Chondrocyte (in vitro differentiated cells): ENCODE results near the gene DHTKD1. TPM values are rescaled to one million over a fixed set of nuclear protein-coding genes. Genes with fewer than 3 reads are reported as not detected.

Experiments used
- DNase-seq: peaks from one replicate; pipeline ENCODE4 v3.0.0; 2021; ENCODE audit warnings: mixed read lengths, low spot score
- H3K27ac Mint-ChIP-seq: one replicate; pipeline ENCODE4 v1.8.0; 2021; ENCODE audit warnings: mild to moderate bottlenecking, moderate library complexity, mixed read lengths; ENCODE audit not compliant: unreplicated experiment
- H3K27me3 Mint-ChIP-seq: 2 replicates; pipeline ENCODE4 v1.8.0; 2021; ENCODE audit warnings: low read depth, mixed read lengths
- H3K36me3 Mint-ChIP-seq: 2 replicates; pipeline ENCODE4 v1.8.0; 2021; ENCODE audit warnings: low read depth, mixed read lengths
- H3K4me1 Mint-ChIP-seq: 2 replicates; pipeline ENCODE4 v1.8.0; 2021; ENCODE audit warnings: low read depth, mild to moderate bottlenecking, mixed read lengths
- H3K4me3 Mint-ChIP-seq: one replicate; pipeline ENCODE4 v1.8.0; 2021; ENCODE audit warnings: mild to moderate bottlenecking, moderate library complexity, mixed read lengths; ENCODE audit not compliant: unreplicated experiment
- H3K9me3 Mint-ChIP-seq: 2 replicates; pipeline ENCODE4 v1.8.0; 2021; ENCODE audit warnings: low read depth, mixed read lengths
- CTCF ChIP-seq: fragments of 200-600 bp; sonication (generic); IDR thresholded peaks from 2 replicates; pipeline ENCODE4 v1.5.0; 2021; ENCODE audit warnings: antibody characterized with exemption, mild to moderate bottlenecking, moderate library complexity
- total RNA-seq: library from RNA; stranded (reverse); gene quantifications from 3 replicates; pipeline ENCODE4 v1.2.1, GENCODE V29; 2021

Gene DHTKD1
- total RNA-seq, 1 donor from 2014 or later = 13.7 TPM

- peak overlapping the region; percentile 87 for H3K4me3 Mint-ChIP-seq
- H3K4me1 Mint-ChIP-seq = peaks cover 21% of the 10 kb centered on the region
- H3K36me3 Mint-ChIP-seq = no peaks in the 10 kb centered on the region
- no peaks in the 10 kb centered on the region for H3K27me3 Mint-ChIP-seq
- TF ChIP-seq CTCF = no peak
- DNase-seq = no peak
- peak overlapping the region; percentile 100 for H3K27ac Mint-ChIP-seq
- H3K9me3 Mint-ChIP-seq = peaks cover 4% of the 10 kb centered on the region
Measured at GRCh38 chr10:12042409-12042796, 26.4 kb upstream of the DHTKD1 start.

GRCh38 chr10:12042797-12043651 lies 25.7 kb upstream of the DHTKD1 start, which contains the start of gene UPF2:
Gene UPF2 (minus strand): TSS chr10:12042809. CDS start chr10:12035423, 7,386 bp downstream.
- no peaks in the 10 kb centered on the region for H3K36me3 Mint-ChIP-seq

GRCh38 chr10:12045596-12045995 lies 23.2 kb upstream of the DHTKD1 start:
- Mint-ChIP-seq H3K9me3 (peaks cover 4% of the 10 kb centered on the region), H3K4me1 (peaks cover 18% of the 10 kb centered on the region), H3K27me3 (peaks cover 2% of the 10 kb centered on the region), H3K36me3 (no peaks in the 10 kb centered on the region), H3K27ac (no peak overlapping the region), H3K4me3 (no peak overlapping the region)
- DNase-seq = no peak
- TF ChIP-seq CTCF = no peak

More at GRCh38 chr10:12042797-12043651, 25.7 kb upstream of the DHTKD1 start, which contains the start of gene UPF2:
- no peak for TF ChIP-seq CTCF
- peak within 1 kb of the TSS; percentile 87 for H3K4me3 Mint-ChIP-seq
- peak; percentile 99 for DNase-seq
- H3K27ac Mint-ChIP-seq = peak within 1 kb of the TSS; percentile 100
- H3K4me1 Mint-ChIP-seq = peaks cover 21% of the 10 kb centered on the region
- peaks cover 4% of the 10 kb centered on the region for H3K9me3 Mint-ChIP-seq
- peaks cover 2% of the 10 kb centered on the region for H3K27me3 Mint-ChIP-seq

GRCh38 chr10:12048547-12048946 lies 20.2 kb upstream of the DHTKD1 start:
- H3K27me3 Mint-ChIP-seq = peaks cover 2% of the 10 kb centered on the region
- no peak overlapping the region for H3K27ac Mint-ChIP-seq
- no peaks in the 10 kb centered on the region for H3K4me1 Mint-ChIP-seq
- no peaks in the 10 kb centered on the region for H3K9me3 Mint-ChIP-seq
- no peaks in the 10 kb centered on the region for H3K36me3 Mint-ChIP-seq
- H3K4me3 Mint-ChIP-seq = no peak overlapping the region
- TF ChIP-seq CTCF = no peak
- DNase-seq = no peak

GRCh38 chr10:12050528-12050927 lies 18.2 kb upstream of the DHTKD1 start:
- no peaks in the 10 kb centered on the region for H3K4me1 Mint-ChIP-seq

More at GRCh38 chr10:12050528-12050927, 18.2 kb upstream of the DHTKD1 start:
- no peaks in the 10 kb centered on the region for H3K9me3 Mint-ChIP-seq
- H3K36me3 Mint-ChIP-seq = no peaks in the 10 kb centered on the region
- no peak overlapping the region for H3K27ac Mint-ChIP-seq
- DNase-seq = no peak
- H3K27me3 Mint-ChIP-seq = peaks cover 2% of the 10 kb centered on the region
- H3K4me3 Mint-ChIP-seq = no peak overlapping the region
- TF ChIP-seq CTCF = no peak
